Thymus (tissue), 11 donors: Measurements from ENCODE around the gene TMEM255B. TPM values are rescaled to one million over a fixed set of nuclear protein-coding genes. Genes with fewer than 3 reads are reported as not detected.

Source experiments
- DNase-seq, 9 donors: peaks; one replicate each; pipeline ENCODE4 v3.0.0-alpha.2; 2013; ENCODE audit warnings: low spot score in 9 of 9, low read depth in 6 of 9, missing footprints in 1 of 9
- H3K27ac ChIP-seq, 2 donors: one replicate each; pipeline ENCODE4 v1.5.1; 2013; ENCODE audit warnings: control low read depth in 1 of 2, low read depth in 1 of 2, low read length in 1 of 2, mild to moderate bottlenecking in 1 of 2, moderate library complexity in 1 of 2
- H3K27me3 ChIP-seq, 2 donors: one replicate each; pipeline ENCODE4 v1.5.1; 2013; ENCODE audit warnings: low read length in 1 of 2; ENCODE audit not compliant: control insufficient read depth in 2 of 2, insufficient read depth in 1 of 2
- H3K36me3 ChIP-seq, 2 donors: one replicate each; pipeline ENCODE4 v1.5.1; 2013; ENCODE audit warnings: low read length in 1 of 2, mild to moderate bottlenecking in 1 of 2, moderate library complexity in 1 of 2; ENCODE audit not compliant: control insufficient read depth in 2 of 2, insufficient read depth in 2 of 2
- H3K4me1 ChIP-seq, 2 donors: one replicate each; pipeline ENCODE4 v1.5.1; 2013; ENCODE audit warnings: low read length in 2 of 2; ENCODE audit not compliant: control insufficient read depth in 2 of 2, insufficient read depth in 2 of 2
- H3K4me3 ChIP-seq, 2 donors: one replicate each; pipeline ENCODE4 v1.5.1; 2013; ENCODE audit warnings: low read length in 2 of 2, control low read depth in 1 of 2, mild to moderate bottlenecking in 1 of 2
- H3K9me3 ChIP-seq, 2 donors: one replicate each; pipeline ENCODE4 v1.5.1; 2013; ENCODE audit warnings: low read length in 1 of 2, mild to moderate bottlenecking in 1 of 2; ENCODE audit not compliant: control insufficient read depth in 2 of 2, insufficient read depth in 1 of 2
- WGBS: extraction: QIAGEN DNeasy Blood & Tissue Kit; methylation state at CpG from one replicate; pipeline ENCODE4 v1.1.7; 2013; 5-methylcytosine and 5-hydroxymethylcytosine counted together
- polyA plus RNA-seq: library from polyadenylated mRNA; stranded (reverse); fragments of 200-250 nt; gene quantifications from one replicate; pipeline ENCODE4 v1.2.3, GENCODE V29; 2013
- total RNA-seq: library from RNA; stranded (reverse); fragments of 120-200 nt; gene quantifications from one replicate; pipeline ENCODE4 v1.2.4, GENCODE V29; 2013
- donor health status: healthy.

Gene TMEM255B
- total and polyA plus RNA-seq, 2 donors = 0.61 to 7.2 TPM

GRCh38 chr13:113846636-113847318, 87.8 kb downstream of the TMEM255B start:
- Histone ChIP-seq H3K27me3 (no peaks in the 10 kb centered on the region), H3K36me3 (peaks cover 0 to 2% of the 10 kb centered on the region in 2 donors), H3K4me3 (no peak overlapping the region), H3K27ac (peak overlapping the region in 1 of 2 donors; percentile 60), H3K9me3 (no peaks in the 10 kb centered on the region), H3K4me1 (peaks cover 10 to 14% of the 10 kb centered on the region in 2 donors)
- DNase-seq = peak in 3 of 9 donors; percentile 21 to 67 (median 33)
- WGBS = 58% methylated on average over 28 of the region's 28 CpGs

- 85% methylated on average over 8 of the region's 8 CpGs for WGBS
- DNase-seq = no peak
- H3K4me3 ChIP-seq = no peak overlapping the region
- no peaks in the 10 kb centered on the region for H3K9me3 ChIP-seq
- no peaks in the 10 kb centered on the region for H3K27me3 ChIP-seq
- no peak overlapping the region for H3K27ac ChIP-seq
- peaks cover 0 to 2% of the 10 kb centered on the region in 2 donors for H3K36me3 ChIP-seq
- H3K4me1 ChIP-seq = peaks cover 10 to 21% of the 10 kb centered on the region in 2 donors
Observed at GRCh38 chr13:113848020-113848419, 89.0 kb downstream of the TMEM255B start.

DNA sequence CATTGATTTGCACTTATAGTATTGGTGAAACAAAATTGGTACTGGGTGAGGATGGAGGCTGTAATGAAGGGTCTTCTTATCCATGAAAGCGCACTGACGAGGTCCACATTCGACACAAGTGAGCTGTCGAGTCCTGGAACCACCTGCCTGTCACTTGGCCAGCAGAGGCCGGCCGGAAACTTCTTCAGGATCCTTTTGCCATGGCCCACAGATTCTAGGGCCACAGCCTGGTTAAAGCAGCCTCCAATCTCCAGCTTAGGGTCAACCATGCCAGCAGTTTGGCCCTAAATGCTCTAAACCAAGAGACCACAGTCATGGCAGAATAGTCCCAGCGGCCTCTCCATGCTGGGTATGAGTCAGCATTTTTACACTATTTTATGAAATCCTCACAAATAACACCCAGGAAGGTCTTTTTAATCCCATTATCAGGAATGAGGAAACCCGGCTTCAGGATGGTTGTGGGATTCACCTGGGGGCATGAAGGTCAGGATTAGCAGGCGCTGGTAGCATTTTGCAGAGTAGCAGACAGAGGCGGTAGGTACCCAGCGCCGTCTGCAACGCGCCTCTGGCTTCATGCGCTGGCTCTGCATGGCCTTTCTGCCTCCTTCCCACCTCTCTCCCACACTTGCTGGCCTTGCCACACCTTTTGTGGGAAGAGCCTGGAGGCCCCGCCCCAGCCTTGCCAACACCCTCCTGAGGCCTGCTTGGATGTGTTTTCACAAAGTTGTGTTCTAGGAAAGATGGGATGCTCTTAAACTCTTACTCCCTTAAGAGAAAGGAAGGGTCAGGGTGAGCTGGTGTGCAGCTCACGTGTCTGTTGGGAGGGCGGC, 89.6 kb downstream of the TMEM255B start:
- no peaks in the 10 kb centered on the region for H3K9me3 ChIP-seq
- WGBS = 95% methylated on average over 18 of the region's 18 CpGs
- no peaks in the 10 kb centered on the region for H3K27me3 ChIP-seq
- no peak overlapping the region for H3K27ac ChIP-seq
- peaks cover 0 to 2% of the 10 kb centered on the region in 2 donors for H3K36me3 ChIP-seq
- no peak overlapping the region for H3K4me3 ChIP-seq
- H3K4me1 ChIP-seq = peaks cover 10 to 24% of the 10 kb centered on the region in 2 donors
- no peak for DNase-seq

- DNase-seq = no peak
- peaks cover 0 to 4% of the 10 kb centered on the region in 2 donors for H3K27me3 ChIP-seq
- H3K9me3 ChIP-seq = no peaks in the 10 kb centered on the region
- 98% methylated on average over 3 of the region's 3 CpGs for WGBS
- no peak overlapping the region for H3K4me3 ChIP-seq
- peaks cover 10 to 33% of the 10 kb centered on the region in 2 donors for H3K4me1 ChIP-seq
- H3K27ac ChIP-seq = no peak overlapping the region
- peaks cover 0 to 2% of the 10 kb centered on the region in 2 donors for H3K36me3 ChIP-seq
Observed at GRCh38 chr13:113849546-113849945, 90.5 kb downstream of the TMEM255B start.

DNA sequence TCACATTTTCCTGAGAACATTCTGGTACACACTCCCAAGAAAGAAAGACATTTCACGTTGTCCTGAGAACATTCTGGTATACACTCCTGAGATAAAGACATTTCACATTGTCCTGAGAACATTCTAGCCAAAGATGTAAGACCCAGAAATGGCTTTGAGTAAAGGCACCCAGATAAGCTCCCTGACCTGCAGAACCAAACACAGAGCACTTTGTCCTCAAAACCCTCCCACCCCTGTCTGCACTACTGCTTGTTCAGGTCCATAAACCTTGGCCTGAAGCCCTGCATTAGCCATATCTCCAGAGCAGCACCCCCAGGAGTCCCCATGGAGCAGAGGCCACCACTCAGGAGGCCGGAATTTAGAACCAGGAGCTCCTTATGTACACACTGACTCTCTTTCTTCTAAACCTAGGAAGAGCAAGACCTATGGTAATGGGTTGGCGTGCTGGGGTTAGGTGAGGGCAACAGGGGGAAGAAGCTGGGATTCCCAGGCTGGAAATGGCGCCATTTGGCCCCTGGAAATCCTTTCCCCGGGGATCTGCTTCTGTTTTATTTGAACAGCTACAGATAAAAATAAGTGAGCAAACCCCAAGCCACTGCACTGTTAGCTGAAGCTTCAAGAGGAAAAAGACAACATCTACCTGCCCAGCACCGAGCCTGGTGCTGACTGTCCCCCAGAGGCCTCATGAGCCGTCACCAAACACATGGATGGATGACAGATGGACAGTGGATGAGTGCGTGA, 91.1 kb downstream of the TMEM255B start:
- Histone ChIP-seq H3K27ac (no peak overlapping the region), H3K9me3 (no peaks in the 10 kb centered on the region), H3K27me3 (peaks cover 0 to 10% of the 10 kb centered on the region in 2 donors), H3K4me3 (no peak overlapping the region), H3K36me3 (no peaks in the 10 kb centered on the region), H3K4me1 (peaks cover 10 to 39% of the 10 kb centered on the region in 2 donors)
- no peak for DNase-seq
- WGBS = 95% methylated on average over 8 of the region's 8 CpGs

DNA sequence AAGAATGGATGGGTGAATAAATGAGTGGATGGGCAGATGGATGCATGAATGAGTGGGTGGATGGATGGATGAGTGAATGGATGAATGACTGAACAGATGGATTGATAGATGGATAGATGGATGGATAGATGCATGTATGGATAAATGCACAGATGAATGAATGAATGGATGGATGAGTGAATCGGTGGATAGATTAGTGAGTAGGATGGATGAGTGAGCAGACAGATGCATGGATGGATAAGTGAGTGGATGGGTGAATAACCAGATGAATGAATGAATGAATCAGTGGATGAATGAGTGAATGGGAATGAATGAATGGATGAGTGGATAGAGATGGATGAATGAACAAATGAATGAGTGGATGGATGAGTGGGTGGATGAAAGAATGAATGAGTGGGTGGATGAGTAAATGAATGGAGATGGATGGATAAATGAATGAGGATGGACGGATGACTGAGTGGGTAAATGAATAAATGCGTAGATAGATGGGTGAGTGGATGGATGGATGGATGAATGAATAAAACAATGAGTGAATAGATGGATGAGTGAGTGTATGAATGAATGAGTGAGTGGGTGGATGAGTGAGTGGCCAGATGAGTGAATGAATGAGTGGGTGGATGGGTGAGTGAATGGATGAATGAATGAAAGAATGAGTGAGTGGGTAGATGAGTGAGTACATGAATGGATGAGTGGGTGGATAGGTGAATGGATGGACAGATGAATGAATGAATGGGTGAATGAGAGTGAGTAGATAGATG, 91.9 kb downstream of the TMEM255B start:
- H3K27ac ChIP-seq = no peak overlapping the region
- no peaks in the 10 kb centered on the region for H3K36me3 ChIP-seq
- no peaks in the 10 kb centered on the region for H3K9me3 ChIP-seq
- 96% methylated on average over 3 of the region's 3 CpGs for WGBS
- peaks cover 8 to 38% of the 10 kb centered on the region in 2 donors for H3K4me1 ChIP-seq
- no peak for DNase-seq
- H3K4me3 ChIP-seq = no peak overlapping the region
- peaks cover 0 to 12% of the 10 kb centered on the region in 2 donors for H3K27me3 ChIP-seq

- H3K4me3 ChIP-seq = no peak overlapping the region
- peaks cover 4 to 37% of the 10 kb centered on the region in 2 donors for H3K4me1 ChIP-seq
- no peak for DNase-seq
- H3K27ac ChIP-seq = no peak overlapping the region
- WGBS = 100% methylated on average over 1 of the region's 1 CpG
- H3K36me3 ChIP-seq = no peaks in the 10 kb centered on the region
- H3K9me3 ChIP-seq = no peaks in the 10 kb centered on the region
- H3K27me3 ChIP-seq = peaks cover 0 to 12% of the 10 kb centered on the region in 2 donors
Observed at GRCh38 chr13:113851480-113851803, 92.4 kb downstream of the TMEM255B start.

DNA sequence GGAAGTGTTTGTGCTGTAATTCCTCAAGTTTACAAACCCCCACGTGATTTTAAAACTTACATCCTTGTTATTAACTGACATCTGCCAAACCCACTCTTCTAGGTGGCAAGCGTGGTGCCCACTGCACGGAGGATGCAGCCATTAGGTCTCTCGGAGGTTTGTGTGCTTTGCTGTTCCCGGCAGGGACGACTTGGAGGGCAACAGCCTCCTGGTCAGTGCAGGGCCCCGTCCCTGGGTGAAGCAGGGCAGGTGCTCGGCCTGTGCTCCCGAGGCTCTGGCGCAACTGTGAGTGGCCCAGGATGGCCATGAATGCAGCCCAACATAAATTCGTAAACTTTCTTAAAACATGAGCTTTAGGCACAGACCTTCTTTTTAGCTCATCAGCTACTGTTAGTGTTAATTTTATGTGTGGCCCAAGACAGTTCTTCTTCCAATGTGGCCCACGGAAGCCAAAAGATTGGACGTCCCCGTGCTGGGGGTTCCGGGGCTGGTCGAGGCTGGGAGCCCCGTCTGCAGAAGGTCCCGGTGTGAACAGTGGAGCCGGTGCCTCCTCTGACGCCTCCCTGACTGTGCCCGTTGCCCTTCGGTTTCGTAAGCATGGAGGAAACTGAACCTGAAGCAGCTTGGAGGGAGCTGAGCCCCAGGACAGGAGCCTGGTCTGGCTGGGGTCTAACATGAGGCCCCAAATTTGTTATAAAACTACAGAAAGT, 93.0 kb downstream of the TMEM255B start:
- no peak for DNase-seq
- no peaks in the 10 kb centered on the region for H3K36me3 ChIP-seq
- peaks cover 0 to 15% of the 10 kb centered on the region in 2 donors for H3K27me3 ChIP-seq
- H3K4me3 ChIP-seq = no peak overlapping the region
- 96% methylated on average over 23 of the region's 23 CpGs for WGBS
- H3K27ac ChIP-seq = no peak overlapping the region
- no peaks in the 10 kb centered on the region for H3K9me3 ChIP-seq
- H3K4me1 ChIP-seq = peaks cover 0 to 36% of the 10 kb centered on the region in 2 donors
